GM21528 (cell line): ENCODE results near the gene CEP128.

Source experiments
- ATAC-seq: cut with Tn5 transposase; IDR thresholded peaks from one replicate; pipeline ENCODE4 v1.9.1; 2021; ENCODE audit warnings: mild to moderate bottlenecking, moderate library complexity; ENCODE audit not compliant: unreplicated experiment, low FRiP score

CEP128 gene

GRCh38 chr14:80504781-80505180, 436.8 kb downstream of the CEP128 start:
- no peak for ATAC-seq

- ATAC-seq, result no peak
Measured at GRCh38 chr14:80498533-80498932, 443.0 kb downstream of the CEP128 start.

GRCh38 chr14:80496090-80496489, 445.4 kb downstream of the CEP128 start:
- ATAC-seq, result no peak

GRCh38 chr14:80494769-80495168, 446.8 kb downstream of the CEP128 start:
- no peak for ATAC-seq

- ATAC-seq, result no peak
Measured at GRCh38 chr14:80493620-80494019, 447.9 kb downstream of the CEP128 start.

GRCh38 chr14:80491650-80492049, 449.9 kb downstream of the CEP128 start:
- ATAC-seq, result no peak

- ATAC-seq, result peak; percentile 79
Measured at GRCh38 chr14:80491131-80491530, 450.4 kb downstream of the CEP128 start.

GRCh38 chr14:80489513-80489912, 452.0 kb downstream of the CEP128 start:
- ATAC-seq, result no peak

- no peak for ATAC-seq
Measured at GRCh38 chr14:80485764-80486163, 455.8 kb downstream of the CEP128 start.

GRCh38 chr14:80483331-80483730, 458.2 kb downstream of the CEP128 start:
- no peak for ATAC-seq

- ATAC-seq, result no peak
Measured at GRCh38 chr14:80477388-80478160, 464.0 kb downstream of the CEP128 start.

GRCh38 chr14:80475074-80475473, 466.5 kb downstream of the CEP128 start:
- no peak for ATAC-seq

GRCh38 chr14:80468331-80469122, 473.0 kb downstream of the CEP128 start:
- ATAC-seq, result no peak

GRCh38 chr14:80465546-80466220, 475.9 kb downstream of the CEP128 start:
- no peak for ATAC-seq

- ATAC-seq, result no peak
Measured at GRCh38 chr14:80464531-80465149, 476.9 kb downstream of the CEP128 start.

GRCh38 chr14:80456209-80456608, 485.3 kb downstream of the CEP128 start:
- ATAC-seq, result no peak

GRCh38 chr14:80455031-80455430, 486.5 kb downstream of the CEP128 start:
- no peak for ATAC-seq

- ATAC-seq, result no peak
Measured at GRCh38 chr14:80448267-80448666, 493.3 kb downstream of the CEP128 start.

GRCh38 chr14:80447392-80447791, 494.1 kb downstream of the CEP128 start:
- ATAC-seq, result no peak
